ENCODE measurements around the gene CCL24.
"Not testable (repeated sequence)": the region's sequence is repeated elsewhere in the genome, so short reads cannot be mapped to it uniquely, and the experiment has no call there.

GRCh38 chr7:75780647-75781273 is 32.8 kb downstream of the CCL24 start:
- TF ChIP-seq POLR2A, CTCF (IDR thresholded peaks at IDR 0.05): not testable (repeated sequence)

Measured in body of pancreas (tissue), 4 donors.